ENCODE data around the gene NDUFAF2. TPM values are rescaled to one million over a fixed set of nuclear protein-coding genes. Genes with fewer than 3 reads are reported as not detected.

NDUFAF2 gene
- total RNA-seq, 2 experiments from 2014 or later = 41.2 to 46.6 TPM

- H3K27ac Mint-ChIP-seq = no peak overlapping the region
- H3K27me3 Mint-ChIP-seq = no peaks in the 10 kb centered on the region
- POLR2A ChIA-PET = no interaction called here
- peaks cover 7% of the 10 kb centered on the region for H3K9me3 Mint-ChIP-seq
- H3K4me1 Mint-ChIP-seq (ENCODE audit: low read depth) = peaks cover 6% of the 10 kb centered on the region
- no peak overlapping the region for H3K4me3 Mint-ChIP-seq
- ATAC-seq = no peak
- intact Hi-C loops (cut with micrococcal nuclease) = no loop called here
- TF ChIP-seq, protein P1, sequence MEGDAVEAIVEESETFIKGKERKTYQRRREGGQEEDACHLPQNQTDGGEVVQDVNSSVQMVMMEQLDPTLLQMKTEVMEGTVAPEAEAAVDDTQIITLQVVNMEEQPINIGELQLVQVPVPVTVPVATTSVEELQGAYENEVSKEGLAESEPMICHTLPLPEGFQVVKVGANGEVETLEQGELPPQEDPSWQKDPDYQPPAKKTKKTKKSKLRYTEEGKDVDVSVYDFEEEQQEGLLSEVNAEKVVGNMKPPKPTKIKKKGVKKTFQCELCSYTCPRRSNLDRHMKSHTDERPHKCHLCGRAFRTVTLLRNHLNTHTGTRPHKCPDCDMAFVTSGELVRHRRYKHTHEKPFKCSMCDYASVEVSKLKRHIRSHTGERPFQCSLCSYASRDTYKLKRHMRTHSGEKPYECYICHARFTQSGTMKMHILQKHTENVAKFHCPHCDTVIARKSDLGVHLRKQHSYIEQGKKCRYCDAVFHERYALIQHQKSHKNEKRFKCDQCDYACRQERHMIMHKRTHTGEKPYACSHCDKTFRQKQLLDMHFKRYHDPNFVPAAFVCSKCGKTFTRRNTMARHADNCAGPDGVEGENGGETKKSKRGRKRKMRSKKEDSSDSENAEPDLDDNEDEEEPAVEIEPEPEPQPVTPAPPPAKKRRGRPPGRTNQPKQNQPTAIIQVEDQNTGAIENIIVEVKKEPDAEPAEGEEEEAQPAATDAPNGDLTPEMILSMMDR (IDR thresholded peaks at IDR 0.05) = no peak
- peaks cover 31% of the 10 kb centered on the region for H3K36me3 Mint-ChIP-seq (ENCODE audit: low read depth)
- no peak for DNase-seq
- CTCF ChIA-PET = no interaction called here
Observed at GRCh38 chr5:61044545-61044944, 99.5 kb downstream of the NDUFAF2 start.

- DNase-seq (no peak), ATAC-seq (no peak)
- TF ChIP-seq, protein P1 (IDR thresholded peaks at IDR 0.05) = no peak
- H3K27ac Mint-ChIP-seq = no peak overlapping the region
- peaks cover 7% of the 10 kb centered on the region for H3K9me3 Mint-ChIP-seq
- H3K4me3 Mint-ChIP-seq = no peak overlapping the region
- H3K4me1 Mint-ChIP-seq (ENCODE audit: low read depth) = peaks cover 12% of the 10 kb centered on the region
- no peaks in the 10 kb centered on the region for H3K27me3 Mint-ChIP-seq
- intact Hi-C loops (cut with micrococcal nuclease) = no loop called here
- peaks cover 33% of the 10 kb centered on the region for H3K36me3 Mint-ChIP-seq (ENCODE audit: low read depth)
- POLR2A ChIA-PET = no interaction called here
- CTCF ChIA-PET = no interaction called here
Observed at GRCh38 chr5:61047346-61047745, 102.3 kb downstream of the NDUFAF2 start.

- DNase-seq (no peak), ATAC-seq (no peak)
- TF ChIP-seq, protein P1 (IDR thresholded peaks at IDR 0.05) = no peak
- no peak overlapping the region for H3K27ac Mint-ChIP-seq
- CTCF ChIA-PET = no interaction called here
- peaks cover 33% of the 10 kb centered on the region for H3K36me3 Mint-ChIP-seq (ENCODE audit: low read depth)
- peaks cover 6% of the 10 kb centered on the region for H3K9me3 Mint-ChIP-seq
- H3K4me3 Mint-ChIP-seq = no peak overlapping the region
- H3K4me1 Mint-ChIP-seq (ENCODE audit: low read depth) = peaks cover 14% of the 10 kb centered on the region
- no peaks in the 10 kb centered on the region for H3K27me3 Mint-ChIP-seq
- POLR2A ChIA-PET = no interaction called here
- intact Hi-C loops (cut with micrococcal nuclease) = no loop called here
Observed at GRCh38 chr5:61048534-61048933, 103.5 kb downstream of the NDUFAF2 start.

DNA sequence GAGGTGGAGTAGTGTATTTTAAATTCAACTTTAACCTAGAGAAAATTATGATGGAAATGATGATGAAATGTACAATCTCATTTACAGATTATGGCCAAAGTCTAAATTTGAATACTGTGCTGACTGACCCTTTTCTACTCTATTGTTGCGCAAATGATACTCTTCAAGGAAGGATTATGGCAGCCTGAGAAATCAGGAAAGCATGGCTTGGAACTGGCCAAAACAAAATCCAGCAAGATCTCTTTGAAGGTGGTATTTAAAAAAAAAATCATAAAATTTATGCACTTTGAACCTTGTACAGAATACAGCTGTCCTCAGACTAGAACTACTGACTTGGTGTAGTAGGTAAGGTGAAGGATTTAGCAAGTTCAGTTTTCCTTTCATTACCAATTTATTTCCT lies 105.3 kb downstream of the NDUFAF2 start:
- TF ChIP-seq, protein P1 (IDR thresholded peaks at IDR 0.05) = no peak
- intact Hi-C loops (cut with micrococcal nuclease) = loop anchor here (10.0 kb wide), 2 partner anchors 225 to 605 kb away; no protein-coding TSS in a partner anchor
- DNase-seq = no peak
- H3K4me1 Mint-ChIP-seq (ENCODE audit: low read depth) = peaks cover 14% of the 10 kb centered on the region
- ChIA-PET CTCF (interaction anchor here (0.7 kb wide), 1 partner anchor 15 kb away, joined by 3 read pairs; no protein-coding TSS in a partner anchor), POLR2A (no interaction called here)
- no peak overlapping the region for H3K27ac Mint-ChIP-seq
- peaks cover 4% of the 10 kb centered on the region for H3K9me3 Mint-ChIP-seq
- H3K36me3 Mint-ChIP-seq (ENCODE audit: low read depth) = peaks cover 21% of the 10 kb centered on the region
- no peak overlapping the region for H3K4me3 Mint-ChIP-seq
- ATAC-seq = no peak
- H3K27me3 Mint-ChIP-seq = no peaks in the 10 kb centered on the region

- CTCF ChIA-PET = no interaction called here
- TF ChIP-seq, protein P1 (IDR thresholded peaks at IDR 0.05) = no peak
- no peak overlapping the region for H3K4me3 Mint-ChIP-seq
- DNase-seq (no peak), ATAC-seq (no peak)
- peaks cover 14% of the 10 kb centered on the region for H3K4me1 Mint-ChIP-seq (ENCODE audit: low read depth)
- peaks cover 14% of the 10 kb centered on the region for H3K36me3 Mint-ChIP-seq (ENCODE audit: low read depth)
- no peak overlapping the region for H3K27ac Mint-ChIP-seq
- H3K27me3 Mint-ChIP-seq = no peaks in the 10 kb centered on the region
- intact Hi-C loops (cut with micrococcal nuclease) = loop anchor here (10.0 kb wide), 2 partner anchors 224 to 604 kb away; no protein-coding TSS in a partner anchor
- POLR2A ChIA-PET = no interaction called here
- H3K9me3 Mint-ChIP-seq = peaks cover 4% of the 10 kb centered on the region
Observed at GRCh38 chr5:61051267-61051666, 106.3 kb downstream of the NDUFAF2 start.
